ENCODE data around the gene MSGN1.

The MSGN1 gene

GRCh38 chr2:17788773-17789172 is 27.5 kb upstream of the MSGN1 start:
- no peak overlapping the region for H3K4me3 ChIP-seq (replicated peaks; ENCODE audit: low read depth, low read length)
- no peak for DNase-seq (ENCODE audit: low read depth)
- no peak for TF ChIP-seq CTCF (IDR thresholded peaks at IDR 0.05; ENCODE audit: low read length, missing control alignments)

GRCh38 chr2:17790536-17790935 is 25.7 kb upstream of the MSGN1 start:
- H3K4me3 ChIP-seq (replicated peaks; ENCODE audit: low read depth, low read length), result no peak overlapping the region
- TF ChIP-seq CTCF (IDR thresholded peaks at IDR 0.05; ENCODE audit: low read length, missing control alignments), result no peak
- no peak for DNase-seq (ENCODE audit: low read depth)

- no peak overlapping the region for H3K4me3 ChIP-seq (replicated peaks; ENCODE audit: low read depth, low read length)
- peak; percentile 84 for DNase-seq (ENCODE audit: low read depth)
These were observed 25.0 kb upstream of the MSGN1 start for GRCh38 chr2:17791121-17791816.

GRCh38 chr2:17791817-17792130 is 24.5 kb upstream of the MSGN1 start:
- no peak for DNase-seq (ENCODE audit: low read depth)
- TF ChIP-seq CTCF (IDR thresholded peaks at IDR 0.05; ENCODE audit: low read length, missing control alignments), result no peak
- no peak overlapping the region for H3K4me3 ChIP-seq (replicated peaks; ENCODE audit: low read depth, low read length)

More at GRCh38 chr2:17791121-17791816, 25.0 kb upstream of the MSGN1 start:
- TF ChIP-seq CTCF (IDR thresholded peaks at IDR 0.05; ENCODE audit: low read length, missing control alignments), result no peak

GRCh38 chr2:17792515-17792914 is 23.7 kb upstream of the MSGN1 start:
- no peak for TF ChIP-seq CTCF (IDR thresholded peaks at IDR 0.05; ENCODE audit: low read length, missing control alignments)
- DNase-seq (ENCODE audit: low read depth), result no peak
- H3K4me3 ChIP-seq (replicated peaks; ENCODE audit: low read depth, low read length), result no peak overlapping the region

- DNase-seq (ENCODE audit: low read depth), result no peak
- TF ChIP-seq CTCF (IDR thresholded peaks at IDR 0.05; ENCODE audit: low read length, missing control alignments), result no peak
- no peak overlapping the region for H3K4me3 ChIP-seq (replicated peaks; ENCODE audit: low read depth, low read length)
These were observed 23.0 kb upstream of the MSGN1 start for GRCh38 chr2:17793296-17793695.

GRCh38 chr2:17793803-17794354 is 22.4 kb upstream of the MSGN1 start:
- no peak overlapping the region for H3K4me3 ChIP-seq (replicated peaks; ENCODE audit: low read depth, low read length)
- no peak for TF ChIP-seq CTCF (IDR thresholded peaks at IDR 0.05; ENCODE audit: low read length, missing control alignments)
- DNase-seq (ENCODE audit: low read depth), result no peak

Measured in fibroblast of pulmonary artery (primary cell).